Endothelial cell of umbilical vein (primary cell): ENCODE results near the gene DENND1B. TPM values are rescaled to one million over a fixed set of nuclear protein-coding genes. Genes with fewer than 3 reads are reported as not detected.

Experiments
- BruUV-seq: library from RNA; stranded (reverse); fragments of 400-500 nt; replicated peaks from 2 replicates; lab custom pipeline; 2021; lab: Mats Ljungman, UMichigan
- CTCF ChIA-PET: fragments of 300-600, 350-600 bp; sonication (Branson Sonifier 250); formaldehyde crosslinking; loops from one replicate; lab custom pipeline; 2021; ENCODE audit warnings: antibody characterized with exemption, inconsistent platforms; lab: Charles Lee
- POLR2A ChIA-PET: fragments of 300-600, 350-600 bp; sonication (Branson Sonifier 250); formaldehyde crosslinking; loops from one replicate; lab custom pipeline; 2021; ENCODE audit warnings: antibody characterized with exemption, inconsistent platforms; lab: Charles Lee
- DNase-seq: peaks from one replicate; pipeline ENCODE4 v3.0.0-alpha.2; 2011; ENCODE audit warnings: low read depth, low spot score
- FAIRE-seq: peaks from 2 replicates; lab custom pipeline; 2011; peaks lifted over from hg19 to GRCh38; lab: Jason Lieb, UNC
- H2AFZ ChIP-seq: 2 replicates; pipeline ENCODE4 v1.6.0; 2012; ENCODE audit warnings: low read depth, low read length, control low read depth, inconsistent platforms
- H3K27ac ChIP-seq: 2 replicates; pipeline ENCODE4 v1.5.1; 2011; ENCODE audit warnings: low read depth, mild to moderate bottlenecking, control low read depth, low read length, moderate library complexity; ENCODE audit not compliant: insufficient read depth
- H3K27me3 ChIP-seq, 2 experiments: 2 replicates each; pipeline versions ENCODE4 v1.6.0 to v1.6.1; 2011; ENCODE audit warnings: low read length in 2 of 2, mixed read lengths in 1 of 2; ENCODE audit not compliant: control insufficient read depth in 2 of 2, insufficient read depth in 2 of 2
- H3K36me3 ChIP-seq, 2 experiments: 2 replicates in 1 of 2; 3 replicates in 1 of 2; pipeline ENCODE4 v1.5.1; 2011; ENCODE audit warnings: low read length in 2 of 2, mild to moderate bottlenecking in 1 of 2, moderate library complexity in 1 of 2; ENCODE audit not compliant: control insufficient read depth in 2 of 2, insufficient read depth in 2 of 2; ENCODE audit errors: extremely low read depth in 1 of 2
- H3K4me1 ChIP-seq: 3 replicates; pipeline ENCODE4 v1.5.1; 2011; ENCODE audit warnings: mild to moderate bottlenecking, low read length; ENCODE audit not compliant: control insufficient read depth, insufficient read depth; ENCODE audit errors: extremely low read depth
- H3K4me2 ChIP-seq: 2 replicates; pipeline ENCODE4 v1.6.1; 2011; ENCODE audit warnings: low read length, control low read depth, mixed read lengths; ENCODE audit not compliant: insufficient read depth
- H3K4me3 ChIP-seq, 3 experiments: fragments of 200-600 bp in 1 of 3; sonication (generic), shearing (Covaris generic) in 1 of 3; replicated peaks in 1 of 3; 2 replicates each; pipeline ENCODE4 v1.5.1; 2011 to 2016; ENCODE audit warnings: control low read depth in 3 of 3, low read length in 3 of 3, mild to moderate bottlenecking in 2 of 3, inconsistent platforms in 1 of 3, low read depth in 1 of 3, moderate library complexity in 1 of 3; ENCODE audit not compliant: insufficient read depth in 1 of 3
- H3K79me2 ChIP-seq: 2 replicates; pipeline ENCODE4 v1.6.0; 2012; ENCODE audit warnings: low read length, inconsistent platforms; ENCODE audit not compliant: control insufficient read depth, insufficient read depth
- H3K9ac ChIP-seq: replicated peaks from 2 replicates; pipeline ENCODE3; 2011; ENCODE audit warnings: low read length, control low read depth; ENCODE audit not compliant: insufficient read depth; ENCODE audit errors: extremely low read depth
- H3K9me1 ChIP-seq: replicated peaks from 3 replicates; pipeline ENCODE4 v1.6.0; 2011; ENCODE audit warnings: mild to moderate bottlenecking, low read length; ENCODE audit not compliant: control insufficient read depth, insufficient read depth; ENCODE audit errors: extremely low read depth
- H3K9me3 ChIP-seq: replicated peaks from 2 replicates; pipeline ENCODE4 v1.5.1; 2012; ENCODE audit warnings: low read length, inconsistent platforms; ENCODE audit not compliant: control insufficient read depth, insufficient read depth
- H4K20me1 ChIP-seq: replicated peaks from 2 replicates; pipeline ENCODE3; 2011; ENCODE audit warnings: mild to moderate bottlenecking, low read length; ENCODE audit not compliant: control insufficient read depth, insufficient read depth; ENCODE audit errors: extremely low read depth
- CTCF ChIP-seq, 2 donors: IDR thresholded peaks; 1 replicate in 1 of 2; 2 replicates in 1 of 2; pipeline ENCODE4 v1.5.1; 2011; ENCODE audit warnings: low read length in 2 of 2, mild to moderate bottlenecking in 2 of 2, moderate library complexity in 2 of 2, control low read depth in 1 of 2, inconsistent platforms in 1 of 2, low read depth in 1 of 2; ENCODE audit not compliant: insufficient read depth in 1 of 2; ENCODE audit errors: extremely low read depth in 1 of 2
- EZH2 ChIP-seq: IDR thresholded peaks from 2 replicates; pipeline ENCODE4 v1.6.1; 2012; ENCODE audit warnings: borderline replicate concordance, low read depth, mild to moderate bottlenecking, moderate library complexity, low read length, inconsistent platforms; ENCODE audit not compliant: severe bottlenecking
- GATA2 ChIP-seq: IDR thresholded peaks from 2 replicates; pipeline ENCODE4 v1.7.0; 2011; ENCODE audit warnings: low read depth, mild to moderate bottlenecking, moderate library complexity, mixed read lengths, low read length; ENCODE audit not compliant: insufficient read length, insufficient read depth
- MAX ChIP-seq: IDR thresholded peaks from 2 replicates; pipeline ENCODE4 v1.6.1; 2011; ENCODE audit not compliant: insufficient read depth, insufficient read length
- POLR2A ChIP-seq: IDR thresholded peaks from 2 replicates; pipeline ENCODE4 v1.6.1; 2012; ENCODE audit warnings: low read depth, mild to moderate bottlenecking, control low read depth, low read length
- POLR2AphosphoS5 ChIP-seq: IDR thresholded peaks from 2 replicates; pipeline ENCODE4 v1.6.1; 2012; ENCODE audit warnings: low read depth, mild to moderate bottlenecking, control low read depth, low read length, moderate library complexity; ENCODE audit not compliant: insufficient read depth
- dilution Hi-C: fragments of 300-500 bp; cut with MboI; formaldehyde crosslinking; loops from one replicate; pipeline ENCODE4 v1.15.0; 2019; ENCODE audit warnings: low sequenced_read_pairs; ENCODE audit not compliant: extremely low pct_ligation_motif_present
- intact Hi-C: fragments of 100-400 bp; cut with micrococcal nuclease; formaldehyde crosslinking; loops from one replicate; pipeline ENCODE4 v1.10.0; 2022
- polyA plus RNA-seq, 4 experiments: library from polyadenylated mRNA; depleted of rRNA in 3 of 4; stranded (reverse) in 3 of 4; unstranded in 1 of 4; fragments of >200 nt; gene quantifications; 2 replicates each; pipeline versions ENCODE4 v1.2.1 to v1.2.3, GENCODE V29; 2011 to 2012; ENCODE audit warnings: missing spikeins in 1 of 4
- total RNA-seq: library from RNA; stranded (reverse); gene quantifications from 2 replicates; pipeline ENCODE4 v1.2.3, GENCODE V29; 2021

The DENND1B gene
- total and polyA plus RNA-seq, 2 donors (not counting 3 experiments of a cell fraction or from before 2014, with no cell fraction given), result 0.97 to 3.3 TPM

- CTCF ChIA-PET, result interaction anchor here (0.6 to 2.3 kb wide), 37 partner anchors 8 to 1168 kb away, joined by 3 to 26 read pairs (median 4); partner anchors contain the start of genes C1orf53 and LHX9
- no peak for TF ChIP-seq EZH2
- TF ChIP-seq CTCF (IDR thresholded peaks at IDR 0.05; ENCODE audit: extremely low read depth in 1 of 2, insufficient read depth in 1 of 2, low read depth in 1 of 2, low read length in 2 of 2), result peak; percentile 6 to 31
- Histone ChIP-seq H3K4me2 (no peak overlapping the region), H4K20me1 (no peaks in the 10 kb centered on the region), H3K9me1 (peaks cover 5% of the 10 kb centered on the region), H3K9me3 (no peaks in the 10 kb centered on the region), H3K4me1 (no peaks in the 10 kb centered on the region), H3K79me2 (no peaks in the 10 kb centered on the region), H3K9ac (no peak overlapping the region), H3K36me3 (no peaks in the 10 kb centered on the region), H2AFZ (no peak overlapping the region), H3K27ac (no peak overlapping the region), H3K27me3 (no peaks in the 10 kb centered on the region), H3K4me3 (no peak overlapping the region)
- FAIRE-seq, result no peak
- peak; percentile 34 for DNase-seq
- POLR2A ChIA-PET, result no interaction called here
- BruUV-seq, result no TSS peak
- dilution Hi-C loops, result no loop called here
- intact Hi-C loops, result loop anchor here (1.0 to 2.0 kb wide), 3 partner anchors 349 to 1167 kb away; no protein-coding TSS in a partner anchor
Measured at GRCh38 chr1:197519741-197520334, 255.4 kb downstream of the DENND1B start.

- no TSS peak for BruUV-seq
- intact Hi-C loops (no loop called here), dilution Hi-C loops (no loop called here)
- Histone ChIP-seq H3K36me3 (no peaks in the 10 kb centered on the region), H3K79me2 (no peaks in the 10 kb centered on the region), H2AFZ (no peak overlapping the region), H3K27ac (no peak overlapping the region), H3K9me3 (no peaks in the 10 kb centered on the region), H3K4me2 (no peak overlapping the region), H3K9me1 (peaks cover 5% of the 10 kb centered on the region), H3K4me1 (no peaks in the 10 kb centered on the region), H4K20me1 (no peaks in the 10 kb centered on the region), H3K9ac (no peak overlapping the region), H3K4me3 (no peak overlapping the region), H3K27me3 (no peaks in the 10 kb centered on the region)
- ChIA-PET POLR2A (no interaction called here), CTCF (interaction anchor here (1.7 kb wide), 1 partner anchor 11 kb away, joined by 7 read pairs; no protein-coding TSS in a partner anchor)
- DNase-seq (no peak), FAIRE-seq (no peak)
- TF ChIP-seq POLR2A (no peak), MAX (no peak), EZH2 (no peak), GATA2 (no peak), POLR2AphosphoS5 (no peak), CTCF (IDR thresholded peaks at IDR 0.05; ENCODE audit: extremely low read depth in 1 of 2, insufficient read depth in 1 of 2, low read depth in 1 of 2, low read length in 2 of 2) (no peak)
Measured at GRCh38 chr1:197515421-197515820, 259.9 kb downstream of the DENND1B start.
